ENCODE measurements around the gene CXorf58.
"Not testable (repeated sequence)": the region's sequence is repeated elsewhere in the genome, so short reads cannot be mapped to it uniquely, and the experiment has no call there.

The CXorf58 gene

GRCh38 chrX:23964191-23964590 lies 56.4 kb downstream of the CXorf58 start:
- peak; percentile 29 for DNase-seq

DNA sequence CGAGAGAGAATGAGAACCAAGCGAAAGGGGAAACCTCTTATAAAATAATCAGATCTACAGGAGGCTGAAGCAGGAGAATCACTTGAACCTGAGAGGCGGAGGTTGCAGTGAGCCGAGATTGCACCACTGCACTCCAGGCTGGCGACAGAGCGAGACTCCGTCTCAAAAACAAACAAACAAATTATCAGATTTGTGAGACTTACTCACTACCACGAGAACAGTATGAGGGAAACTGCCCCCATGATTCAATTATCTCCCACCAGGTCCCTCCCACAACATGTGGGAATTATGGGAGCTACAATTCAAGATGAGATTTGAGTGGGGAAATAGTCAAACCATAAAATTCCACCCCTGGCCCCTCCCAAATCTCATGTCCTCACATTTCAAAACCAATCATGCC lies 57.8 kb downstream of the CXorf58 start:
- not testable (repeated sequence) for DNase-seq

GRCh38 chrX:23978491-23978890 lies 70.7 kb downstream of the CXorf58 start:
- no peak for DNase-seq

GRCh38 chrX:23980011-23980441 lies 72.2 kb downstream of the CXorf58 start:
- DNase-seq, result peak; percentile 31

DNA sequence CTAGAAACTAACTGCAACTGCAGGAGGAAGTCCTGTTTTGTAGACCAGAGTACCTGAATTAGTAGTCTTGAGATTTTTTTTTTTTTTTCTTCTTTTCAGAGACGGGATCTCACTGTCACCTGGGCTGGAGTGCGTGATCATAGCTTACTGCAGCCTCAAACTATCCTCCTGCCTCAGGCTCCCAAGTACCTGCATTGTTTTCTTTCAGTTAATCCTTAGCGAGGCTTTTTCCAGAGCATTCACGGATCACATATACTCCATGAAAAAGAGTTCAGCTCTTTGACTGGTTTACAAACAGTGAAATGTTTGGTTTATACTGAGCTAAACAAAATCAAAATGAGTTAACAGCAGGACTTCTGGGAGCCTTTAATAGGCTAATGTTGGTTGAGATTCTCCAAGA lies 73.4 kb downstream of the CXorf58 start:
- no peak for DNase-seq

DNA sequence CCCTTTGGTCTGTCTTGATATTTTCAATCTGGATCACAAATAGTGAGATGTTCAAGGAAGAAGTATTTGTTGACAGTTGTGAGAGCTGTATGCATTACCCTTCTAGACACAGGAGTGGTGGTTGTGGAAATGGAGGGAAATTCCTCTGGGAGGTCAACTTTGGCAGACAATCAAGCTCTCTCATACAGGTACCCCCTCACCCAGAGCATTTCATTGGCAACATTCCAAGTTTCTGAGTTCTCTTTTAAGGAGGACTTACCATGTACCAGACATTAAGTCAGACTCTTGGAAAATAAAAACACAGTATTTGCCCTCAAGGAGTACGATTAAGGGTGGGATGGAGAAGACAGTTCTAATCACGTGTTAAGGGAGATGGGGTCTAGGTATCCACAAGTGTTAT lies 73.9 kb downstream of the CXorf58 start:
- DNase-seq, result peak; percentile 64

DNA sequence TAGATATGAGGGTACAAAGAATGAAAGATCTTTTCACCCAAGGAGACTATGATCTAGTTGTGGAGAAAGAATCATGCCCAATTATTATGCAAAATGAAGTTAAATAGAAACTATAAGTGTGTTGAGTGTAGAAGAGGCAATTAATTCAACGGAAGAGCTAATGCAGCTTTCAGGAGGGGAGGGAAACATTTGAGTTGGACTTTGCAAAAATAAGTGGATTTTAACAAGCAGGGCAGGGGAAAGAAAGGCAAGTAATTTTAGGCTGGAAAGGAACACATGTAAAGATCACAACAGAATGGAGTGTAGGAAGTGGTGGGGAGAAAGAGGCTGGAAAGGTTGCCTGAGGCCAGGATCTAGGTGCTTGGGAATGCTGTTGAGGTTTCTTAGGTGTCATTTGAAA lies 75.1 kb downstream of the CXorf58 start:
- no peak for DNase-seq

Data from NCI-H82 (cell line).